RPMI8226 (cell line): ENCODE data around the gene GNAI3.

ENCODE experiments used
- DNase-seq: peaks from one replicate; pipeline ENCODE4 v3.0.0-alpha.2; 2015

GNAI3 gene

GRCh38 chr1:109527098-109527811 is 21.2 kb upstream of the GNAI3 start:
- DNase-seq: no peak

- no peak for DNase-seq
These were observed 20.3 kb upstream of the GNAI3 start for GRCh38 chr1:109527846-109528695.

GRCh38 chr1:109528712-109529111 is 19.7 kb upstream of the GNAI3 start:
- no peak for DNase-seq

- no peak for DNase-seq
These were observed 18.4 kb upstream of the GNAI3 start for GRCh38 chr1:109529881-109530456.

GRCh38 chr1:109530457-109531087 is 17.8 kb upstream of the GNAI3 start:
- no peak for DNase-seq

GRCh38 chr1:109531380-109531779 is 17.0 kb upstream of the GNAI3 start:
- DNase-seq: no peak

- no peak for DNase-seq
These were observed 16.5 kb upstream of the GNAI3 start for GRCh38 chr1:109531826-109532364.

- peak; percentile 69 for DNase-seq
These were observed 15.9 kb upstream of the GNAI3 start for GRCh38 chr1:109532365-109533136.

GRCh38 chr1:109534307-109534858 is 14.0 kb upstream of the GNAI3 start:
- DNase-seq: no peak

- DNase-seq: no peak
These were observed 12.9 kb upstream of the GNAI3 start for GRCh38 chr1:109535481-109535880.

GRCh38 chr1:109535971-109536491 is 12.4 kb upstream of the GNAI3 start:
- no peak for DNase-seq

- DNase-seq: no peak
These were observed 10.8 kb upstream of the GNAI3 start for GRCh38 chr1:109537450-109538178.

GRCh38 chr1:109538827-109539555 is 9.4 kb upstream of the GNAI3 start:
- DNase-seq: no peak

GRCh38 chr1:109539676-109540075 is 8.7 kb upstream of the GNAI3 start, which contains the start of gene GPR61:
Gene GPR61, plus strand, starts transcription at chr1:109539872. Its CDS starts 3,151 bp downstream, at chr1:109543023.
- no peak for DNase-seq

- no peak for DNase-seq
These were observed 7.3 kb upstream of the GNAI3 start for GRCh38 chr1:109541102-109541501.

- DNase-seq: no peak
These were observed 5.8 kb upstream of the GNAI3 start for GRCh38 chr1:109542657-109543056.

- DNase-seq: no peak
These were observed 5.0 kb upstream of the GNAI3 start for GRCh38 chr1:109543283-109543987.

GRCh38 chr1:109543988-109544735 is 4.3 kb upstream of the GNAI3 start:
- DNase-seq: no peak
